HCT116 (cell line): Measurements from ENCODE around the gene ZWINT. TPM values are rescaled to one million over a fixed set of nuclear protein-coding genes. Genes with fewer than 3 reads are reported as not detected.

ENCODE experiments used
- ATAC-seq: fragments of 200-7000 bp; cut with Tn5 transposase; 2 replicates; pipeline ENCODE4 v1.9.1; 2020; ENCODE audit warnings: mild to moderate bottlenecking, moderate library complexity
- BruUV-seq: library from RNA; stranded (reverse); fragments of 400-500 nt; replicated peaks from 2 replicates; lab custom pipeline; 2021; lab: Mats Ljungman, UMichigan
- CTCF ChIA-PET: fragments of 300-600 bp; sonication (Branson Sonifier 250); formaldehyde crosslinking; loops from one replicate; lab custom pipeline; 2021; ENCODE audit warnings: antibody characterized with exemption; lab: Charles Lee
- POLR2A ChIA-PET: fragments of 300-600, 350-600 bp; sonication (Branson Sonifier 250); formaldehyde crosslinking; loops from one replicate; lab custom pipeline; 2021; ENCODE audit warnings: antibody characterized with exemption; lab: Charles Lee
- RAD21 ChIA-PET, 2 experiments: fragments of 300-600 bp; sonication (Branson Sonifier 250); formaldehyde crosslinking; loops; one replicate each; lab custom pipeline; 2023; ENCODE audit warnings: low total read pairs in 2 of 2; ENCODE audit not compliant: uncharacterized antibody in 2 of 2, unreplicated experiment in 2 of 2, low non-redundant PET in 1 of 2; lab: Charles Lee
- DNase-seq: peaks from one replicate; pipeline ENCODE4 v3.0.0-alpha.2; 2010; ENCODE audit warnings: low read depth, low spot score
- H2AFZ ChIP-seq: fragments of 200-600 bp; shearing (Covaris generic), sonication (generic); 2 replicates; pipeline ENCODE4 v1.6.1; 2017; ENCODE audit warnings: low read depth, mixed run types, mixed read lengths, antibody characterized with exemption, low read length; ENCODE audit not compliant: poor library complexity, severe bottlenecking
- H3K27ac ChIP-seq: 2 replicates; pipeline ENCODE4 v1.5.1; 2012; ENCODE audit warnings: low read depth, low read length
- H3K27me3 ChIP-seq: fragments of 200-600 bp; sonication (generic); 2 replicates; pipeline ENCODE4 v1.6.1; 2016; ENCODE audit warnings: mixed run types, low read length, mixed read lengths; ENCODE audit not compliant: insufficient read depth
- H3K36me3 ChIP-seq, 2 experiments: fragments of 200-500 bp in 1 of 2; fragments of 200-600 bp in 1 of 2; sonication (Bioruptor generic) in 1 of 2; sonication (generic) in 1 of 2; 2 replicates each; pipeline versions ENCODE4 v1.5.1 to v1.6.1; 2014 to 2016; ENCODE audit warnings: low read length in 2 of 2, inconsistent platforms in 1 of 2, mixed read lengths in 1 of 2, mixed run types in 1 of 2; ENCODE audit not compliant: insufficient read depth in 2 of 2, control insufficient read depth in 1 of 2
- H3K4me1 ChIP-seq, 2 experiments: fragments of 200-600 bp in 1 of 2; sonication (generic) in 1 of 2; 2 replicates each; pipeline versions ENCODE4 v1.5.1 to v1.6.1; 2012 to 2017; ENCODE audit warnings: low read length in 2 of 2, inconsistent platforms in 1 of 2, mild to moderate bottlenecking in 1 of 2, mixed read lengths in 1 of 2, mixed run types in 1 of 2, moderate library complexity in 1 of 2; ENCODE audit not compliant: insufficient read depth in 2 of 2, control insufficient read depth in 1 of 2
- H3K4me2 ChIP-seq: fragments of 200-600 bp; sonication (generic); 2 replicates; pipeline ENCODE4 v1.6.1; 2017; ENCODE audit warnings: mixed run types, low read length, mixed read lengths
- H3K4me3 ChIP-seq, 2 experiments: fragments of 200-600 bp in 1 of 2; sonication (generic) in 1 of 2; replicated peaks in 1 of 2; 2 replicates each; pipeline ENCODE4 v1.5.1; 2011 to 2016; ENCODE audit warnings: low read length in 2 of 2, control low read depth in 1 of 2, low read depth in 1 of 2, mild to moderate bottlenecking in 1 of 2, mixed read lengths in 1 of 2, mixed run types in 1 of 2
- H3K79me2 ChIP-seq: fragments of 200-600 bp; sonication (generic); 2 replicates; pipeline ENCODE4 v1.6.1; 2017; ENCODE audit warnings: mild to moderate bottlenecking, mixed run types, low read length, moderate library complexity, mixed read lengths; ENCODE audit not compliant: insufficient read depth
- H3K9ac ChIP-seq: fragments of 200-600 bp; sonication (generic); 2 replicates; pipeline ENCODE4 v1.6.1; 2016; ENCODE audit warnings: low read length, mixed read lengths
- H3K9me2 ChIP-seq: fragments of 200-600 bp; sonication (generic), shearing (Covaris generic); 2 replicates; pipeline ENCODE4 v1.6.1; 2017; ENCODE audit warnings: mixed run types, mild to moderate bottlenecking, moderate library complexity; ENCODE audit not compliant: insufficient read depth
- H3K9me3 ChIP-seq, 2 experiments: fragments of 200-500 bp in 1 of 2; fragments of 200-600 bp in 1 of 2; sonication (Bioruptor generic) in 1 of 2; sonication (generic) in 1 of 2; 2 replicates each; pipeline ENCODE4 v1.6.1; 2014 to 2017; ENCODE audit warnings: low read length in 2 of 2, mixed read lengths in 2 of 2, inconsistent platforms in 1 of 2, low read depth in 1 of 2, mild to moderate bottlenecking in 1 of 2, mixed run types in 1 of 2, moderate library complexity in 1 of 2; ENCODE audit not compliant: control insufficient read depth in 1 of 2, insufficient read depth in 1 of 2
- H4K20me1 ChIP-seq: fragments of 200-600 bp; sonication (generic), shearing (Covaris generic); 2 replicates; pipeline ENCODE4 v1.6.1; 2017; ENCODE audit warnings: mixed run types, mild to moderate bottlenecking, moderate library complexity; ENCODE audit not compliant: insufficient read depth
- CBX3 ChIP-seq: IDR thresholded peaks from 2 replicates; pipeline ENCODE4 v1.6.1; 2012; ENCODE audit warnings: low read depth
- EGR1 ChIP-seq: IDR thresholded peaks from 2 replicates; pipeline ENCODE4 v1.6.1; 2012; ENCODE audit warnings: low read depth
- ELF1 ChIP-seq: IDR thresholded peaks from 2 replicates; pipeline ENCODE4 v1.6.1; 2012; ENCODE audit warnings: low read depth, borderline replicate concordance
- FOSL1 ChIP-seq: IDR thresholded peaks from 2 replicates; pipeline ENCODE4 v1.6.1; 2012; ENCODE audit warnings: low read depth
- JUND ChIP-seq: IDR thresholded peaks from 2 replicates; pipeline ENCODE4 v1.6.1; 2012
- POLR2A ChIP-seq: IDR thresholded peaks from 2 replicates; pipeline ENCODE4 v1.7.0; 2011; ENCODE audit warnings: borderline replicate concordance; ENCODE audit not compliant: insufficient read depth, insufficient read length; ENCODE audit errors: extremely low read depth
- POLR2AphosphoS5 ChIP-seq: IDR thresholded peaks from 2 replicates; pipeline ENCODE4 v1.6.1; 2011; ENCODE audit warnings: mild to moderate bottlenecking, low read depth, low read length, moderate library complexity
- SP1 ChIP-seq: IDR thresholded peaks from 2 replicates; pipeline ENCODE4 v1.6.1; 2012; ENCODE audit warnings: low read depth
- SRF ChIP-seq: IDR thresholded peaks from 2 replicates; pipeline ENCODE4 v1.6.1; 2012; ENCODE audit warnings: low read depth
- TCF7L2 ChIP-seq: IDR thresholded peaks from 2 replicates; pipeline ENCODE4 v1.7.0; 2011; ENCODE audit warnings: borderline replicate concordance, inconsistent platforms; ENCODE audit not compliant: insufficient read depth, insufficient read length; ENCODE audit errors: extremely low read depth
- ZFX ChIP-seq: fragments of 450-650 bp; IDR thresholded peaks from 2 replicates; pipeline ENCODE4 v1.6.1; 2017
- ZNF274 ChIP-seq: fragments of 200-500 bp; sonication (Bioruptor generic); IDR thresholded peaks from 2 replicates; pipeline ENCODE4 v1.6.1; 2014; ENCODE audit warnings: mild to moderate bottlenecking, low read depth, low read length, inconsistent platforms
- intact Hi-C: fragments of 100-400 bp; cut with micrococcal nuclease; formaldehyde crosslinking; loops from 2 replicates; pipeline ENCODE4 v1.10.0; 2022
- total RNA-seq: library from RNA; stranded (reverse); gene quantifications from one replicate; pipeline ENCODE4 v1.2.1, GENCODE V29; 2021; ENCODE audit not compliant: unreplicated experiment
- TF ChIP-seq, protein P1 (sequence below): IDR thresholded peaks from 2 replicates; pipeline ENCODE4 v1.6.1; 2012
- TF ChIP-seq, protein P2 (sequence below): IDR thresholded peaks from 2 replicates; pipeline ENCODE4 v1.6.1; 2011; ENCODE audit warnings: mild to moderate bottlenecking, low read length, moderate library complexity; ENCODE audit not compliant: insufficient replicate concordance; ENCODE audit errors: extremely low read depth
- TF ChIP-seq, protein P3 (sequence below), 3 experiments: fragments of 200-600 bp in 1 of 3; sonication (generic) in 1 of 3; IDR thresholded peaks in 2 of 3; conservative IDR thresholded peaks in 1 of 3; 2 replicates each; pipeline ENCODE4 v1.5.1; 2012 to 2017; ENCODE audit warnings: low read depth in 2 of 3, low read length in 2 of 3, antibody characterized with exemption in 1 of 3, borderline replicate concordance in 1 of 3, control low read depth in 1 of 3, mild to moderate bottlenecking in 1 of 3, mixed read lengths in 1 of 3, mixed run types in 1 of 3, moderate library complexity in 1 of 3; ENCODE audit not compliant: insufficient read depth in 1 of 3

The ZWINT gene
- total RNA-seq, 1 experiment from 2014 or later, result 64.5 TPM

DNA sequence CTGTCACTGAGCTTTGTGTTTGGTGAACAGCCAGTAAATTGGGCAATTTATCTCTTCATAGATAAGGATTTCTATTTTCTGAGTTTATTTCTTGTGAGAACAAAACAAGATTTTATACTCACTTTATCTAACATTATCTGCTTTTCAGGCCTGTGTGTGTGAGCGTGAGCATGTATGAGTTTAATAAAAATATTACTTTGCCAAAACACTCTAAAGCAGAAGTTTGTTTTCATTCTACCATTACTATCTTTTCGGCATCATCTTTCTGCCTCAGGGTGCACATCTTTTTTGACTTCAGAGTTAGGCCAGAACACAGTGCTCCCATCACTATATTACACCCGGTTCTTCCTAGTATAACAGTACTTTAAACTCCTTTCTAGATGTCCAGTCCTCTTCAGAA lies 13.0 kb downstream of the ZWINT start:
- BruUV-seq, result no TSS peak
- no peak for TF ChIP-seq EGR1
- no peak for TF ChIP-seq POLR2AphosphoS5
- no peak for TF ChIP-seq SRF
- TF ChIP-seq, protein P1, sequence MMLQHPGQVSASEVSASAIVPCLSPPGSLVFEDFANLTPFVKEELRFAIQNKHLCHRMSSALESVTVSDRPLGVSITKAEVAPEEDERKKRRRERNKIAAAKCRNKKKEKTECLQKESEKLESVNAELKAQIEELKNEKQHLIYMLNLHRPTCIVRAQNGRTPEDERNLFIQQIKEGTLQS, result no peak
- TF ChIP-seq ZFX, result no peak
- no peak for TF ChIP-seq POLR2A
- TF ChIP-seq, protein P2, sequence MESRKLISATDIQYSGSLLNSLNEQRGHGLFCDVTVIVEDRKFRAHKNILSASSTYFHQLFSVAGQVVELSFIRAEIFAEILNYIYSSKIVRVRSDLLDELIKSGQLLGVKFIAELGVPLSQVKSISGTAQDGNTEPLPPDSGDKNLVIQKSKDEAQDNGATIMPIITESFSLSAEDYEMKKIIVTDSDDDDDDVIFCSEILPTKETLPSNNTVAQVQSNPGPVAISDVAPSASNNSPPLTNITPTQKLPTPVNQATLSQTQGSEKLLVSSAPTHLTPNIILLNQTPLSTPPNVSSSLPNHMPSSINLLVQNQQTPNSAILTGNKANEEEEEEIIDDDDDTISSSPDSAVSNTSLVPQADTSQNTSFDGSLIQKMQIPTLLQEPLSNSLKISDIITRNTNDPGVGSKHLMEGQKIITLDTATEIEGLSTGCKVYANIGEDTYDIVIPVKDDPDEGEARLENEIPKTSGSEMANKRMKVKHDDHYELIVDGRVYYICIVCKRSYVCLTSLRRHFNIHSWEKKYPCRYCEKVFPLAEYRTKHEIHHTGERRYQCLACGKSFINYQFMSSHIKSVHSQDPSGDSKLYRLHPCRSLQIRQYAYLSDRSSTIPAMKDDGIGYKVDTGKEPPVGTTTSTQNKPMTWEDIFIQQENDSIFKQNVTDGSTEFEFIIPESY, result no peak
- Histone ChIP-seq H3K9me2 (no peaks in the 10 kb centered on the region), H3K9ac (no peak overlapping the region), H2AFZ (no peak overlapping the region), H3K27ac (no peak overlapping the region), H3K9me3 (no peaks in the 10 kb centered on the region), H3K4me1 (no peaks in the 10 kb centered on the region), H3K36me3 (no peaks in the 10 kb centered on the region), H3K4me2 (no peak overlapping the region), H4K20me1 (no peaks in the 10 kb centered on the region), H3K27me3 (no peaks in the 10 kb centered on the region), H3K79me2 (no peaks in the 10 kb centered on the region), H3K4me3 (no peak overlapping the region)
- RAD21 ChIA-PET, result no interaction called here
- no peak for DNase-seq
- no peak for ATAC-seq
- POLR2A ChIA-PET, result no interaction called here
- CTCF ChIA-PET, result no interaction called here
- intact Hi-C loops, result no loop called here

DNA sequence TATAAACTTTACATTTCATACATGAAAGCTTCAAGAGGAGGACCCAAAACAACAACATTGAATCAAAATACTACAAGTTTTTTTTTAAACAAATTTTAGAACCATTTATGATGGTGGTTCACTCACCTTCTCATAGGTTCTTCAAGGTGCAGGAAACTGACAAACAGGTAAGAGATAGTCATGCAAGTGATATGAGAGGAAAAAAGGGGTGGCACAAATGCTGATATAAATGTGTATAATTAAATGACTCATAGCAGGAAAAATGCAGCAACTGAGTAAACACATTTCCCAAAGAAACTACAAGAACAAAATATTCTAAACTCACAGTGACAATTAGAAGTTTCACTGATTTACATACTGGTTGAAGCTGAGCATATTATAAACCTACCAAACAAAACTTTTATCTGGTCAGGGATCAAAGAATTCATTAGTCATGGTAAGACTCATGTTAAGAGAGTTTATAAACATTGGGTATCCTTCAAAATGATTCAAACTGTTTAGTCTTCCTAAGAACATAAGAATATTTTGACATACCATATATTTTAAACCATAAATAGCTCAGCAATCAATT lies 14.1 kb downstream of the ZWINT start:
- H3K9me3 ChIP-seq, result no peaks in the 10 kb centered on the region
- H3K27ac ChIP-seq, result no peak overlapping the region
- ATAC-seq (no peak), DNase-seq (no peak)
- H3K79me2 ChIP-seq, result no peaks in the 10 kb centered on the region
- RAD21 ChIA-PET, result no interaction called here
- no TSS peak for BruUV-seq
- no peaks in the 10 kb centered on the region for H3K27me3 ChIP-seq
- H3K4me2 ChIP-seq, result no peak overlapping the region
- no peak overlapping the region for H3K9ac ChIP-seq
- POLR2A ChIA-PET, result no interaction called here
- H2AFZ ChIP-seq, result no peak overlapping the region
- no peaks in the 10 kb centered on the region for H3K9me2 ChIP-seq
- intact Hi-C loops, result no loop called here
- CTCF ChIA-PET, result no interaction called here
- H3K36me3 ChIP-seq, result no peaks in the 10 kb centered on the region
- H3K4me3 ChIP-seq, result no peak overlapping the region
- no peaks in the 10 kb centered on the region for H4K20me1 ChIP-seq
- H3K4me1 ChIP-seq, result no peaks in the 10 kb centered on the region
- TF ChIP-seq, protein P3, sequence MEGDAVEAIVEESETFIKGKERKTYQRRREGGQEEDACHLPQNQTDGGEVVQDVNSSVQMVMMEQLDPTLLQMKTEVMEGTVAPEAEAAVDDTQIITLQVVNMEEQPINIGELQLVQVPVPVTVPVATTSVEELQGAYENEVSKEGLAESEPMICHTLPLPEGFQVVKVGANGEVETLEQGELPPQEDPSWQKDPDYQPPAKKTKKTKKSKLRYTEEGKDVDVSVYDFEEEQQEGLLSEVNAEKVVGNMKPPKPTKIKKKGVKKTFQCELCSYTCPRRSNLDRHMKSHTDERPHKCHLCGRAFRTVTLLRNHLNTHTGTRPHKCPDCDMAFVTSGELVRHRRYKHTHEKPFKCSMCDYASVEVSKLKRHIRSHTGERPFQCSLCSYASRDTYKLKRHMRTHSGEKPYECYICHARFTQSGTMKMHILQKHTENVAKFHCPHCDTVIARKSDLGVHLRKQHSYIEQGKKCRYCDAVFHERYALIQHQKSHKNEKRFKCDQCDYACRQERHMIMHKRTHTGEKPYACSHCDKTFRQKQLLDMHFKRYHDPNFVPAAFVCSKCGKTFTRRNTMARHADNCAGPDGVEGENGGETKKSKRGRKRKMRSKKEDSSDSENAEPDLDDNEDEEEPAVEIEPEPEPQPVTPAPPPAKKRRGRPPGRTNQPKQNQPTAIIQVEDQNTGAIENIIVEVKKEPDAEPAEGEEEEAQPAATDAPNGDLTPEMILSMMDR (IDR thresholded peaks at IDR 0.05 in 2 of 3, conservative IDR thresholded peaks at IDR 0.05 in 1 of 3; ENCODE audit: borderline replicate concordance in 1 of 3, insufficient read depth in 1 of 3, low read depth in 2 of 3, low read length in 2 of 3), result no peak
- TF ChIP-seq FOSL1, result no peak
- no peak for TF ChIP-seq JUND
- TF ChIP-seq ELF1, result no peak
- TF ChIP-seq CBX3, result no peak
- TF ChIP-seq SP1, result no peak
- TF ChIP-seq ZNF274, result no peak
- TF ChIP-seq, protein P2, result no peak
- no peak for TF ChIP-seq TCF7L2
